Frontal cortex (tissue), 4 donors: ENCODE data around the gene CHCHD4. TPM values are rescaled to one million over a fixed set of nuclear protein-coding genes. Genes with fewer than 3 reads are reported as not detected.
"Not testable (repeated sequence)": the region's sequence is repeated elsewhere in the genome, so short reads cannot be mapped to it uniquely, and the experiment has no call there.

ENCODE experiments used
- DNase-seq, 2 donors: peaks; one replicate each; pipeline ENCODE4 v3.0.0; 2012; ENCODE audit warnings: low spot score in 2 of 2
- FAIRE-seq: peaks from 2 replicates; lab custom pipeline; 2012; peaks lifted over from hg19 to GRCh38; lab: Jason Lieb, UNC
- total RNA-seq: library from RNA; depleted of rRNA; stranded (reverse); fragments of >200 nt; gene quantifications from one replicate; pipeline ENCODE4 v1.2.3, GENCODE V29; 2014
- donor health status: control.
- donor health status: control.
- donor health status: control.

CHCHD4 gene
- total RNA-seq, 1 donor from 2014 or later: 8.6 TPM

- no peak for FAIRE-seq
- DNase-seq: no peak
Measured at GRCh38 chr3:14123308-14124222, 1.1 kb downstream of the CHCHD4 start.

DNA sequence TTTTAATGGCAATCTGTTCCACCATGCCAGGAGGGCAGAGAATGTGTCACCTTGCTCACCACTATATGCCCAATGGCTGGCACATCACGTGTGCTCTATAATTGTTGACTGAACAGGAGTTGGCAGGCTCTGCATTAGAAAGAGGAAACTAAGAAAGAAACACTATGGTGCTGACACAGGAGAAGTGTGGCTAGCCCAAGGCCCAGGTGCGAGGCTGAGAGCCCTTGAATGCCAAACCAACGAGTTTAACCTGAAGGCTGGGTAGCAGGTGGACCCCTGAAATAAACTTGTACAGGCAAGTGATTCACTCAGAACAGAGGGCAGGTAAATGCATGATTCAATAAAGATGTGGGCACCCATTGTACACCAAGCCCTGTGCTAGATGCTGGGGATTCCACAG, 2.4 kb downstream of the CHCHD4 start:
- no peak for FAIRE-seq
- DNase-seq: no peak

DNA sequence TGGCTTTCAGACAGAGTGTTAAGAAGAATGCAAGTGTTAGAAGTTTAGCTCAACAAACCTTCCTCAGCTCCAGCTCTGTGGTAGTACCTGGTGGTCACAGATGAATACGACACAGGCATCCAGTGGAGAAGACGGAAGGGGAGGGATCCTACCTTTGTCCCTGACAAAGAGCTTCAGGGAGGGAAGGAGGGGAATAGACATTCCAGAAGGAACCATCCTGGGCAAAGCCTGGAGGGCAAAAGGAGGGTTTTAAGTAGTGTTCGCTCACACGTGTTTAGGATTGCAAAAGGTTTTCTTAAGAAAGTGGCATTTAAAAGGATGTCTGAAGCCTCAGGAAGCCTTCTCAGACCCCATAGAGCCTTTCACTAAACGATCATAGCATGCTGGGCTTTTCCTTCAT, 2.8 kb downstream of the CHCHD4 start:
- no peak for FAIRE-seq
- DNase-seq: no peak

- not testable (repeated sequence) for DNase-seq, FAIRE-seq
Measured at GRCh38 chr3:14120921-14121448, 3.7 kb downstream of the CHCHD4 start.

GRCh38 chr3:14120111-14120920, 4.4 kb downstream of the CHCHD4 start:
- DNase-seq: no peak
- no peak for FAIRE-seq

DNA sequence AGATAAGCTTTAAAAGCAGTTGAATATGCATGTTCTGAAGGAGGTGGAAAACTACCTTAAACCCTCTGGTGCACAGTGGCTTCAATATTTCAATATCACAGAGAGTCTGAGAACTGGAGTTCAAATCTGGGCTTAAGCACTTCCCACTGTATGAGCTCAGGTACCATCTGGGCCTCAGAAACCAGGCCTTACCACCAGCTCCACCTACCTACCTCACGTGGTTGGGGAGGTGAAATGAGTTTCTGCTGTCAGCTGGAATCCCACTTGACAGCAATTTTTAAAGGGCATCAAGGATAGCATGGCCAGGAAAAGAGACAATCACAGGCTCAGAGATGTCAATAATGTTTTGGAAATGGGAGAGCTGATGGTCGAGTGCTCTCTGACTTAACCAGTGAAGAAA, 5.0 kb downstream of the CHCHD4 start:
- no peak for FAIRE-seq
- DNase-seq: no peak

GRCh38 chr3:14118400-14119381, 6.0 kb downstream of the CHCHD4 start:
- DNase-seq (no peak), FAIRE-seq (no peak)

DNA sequence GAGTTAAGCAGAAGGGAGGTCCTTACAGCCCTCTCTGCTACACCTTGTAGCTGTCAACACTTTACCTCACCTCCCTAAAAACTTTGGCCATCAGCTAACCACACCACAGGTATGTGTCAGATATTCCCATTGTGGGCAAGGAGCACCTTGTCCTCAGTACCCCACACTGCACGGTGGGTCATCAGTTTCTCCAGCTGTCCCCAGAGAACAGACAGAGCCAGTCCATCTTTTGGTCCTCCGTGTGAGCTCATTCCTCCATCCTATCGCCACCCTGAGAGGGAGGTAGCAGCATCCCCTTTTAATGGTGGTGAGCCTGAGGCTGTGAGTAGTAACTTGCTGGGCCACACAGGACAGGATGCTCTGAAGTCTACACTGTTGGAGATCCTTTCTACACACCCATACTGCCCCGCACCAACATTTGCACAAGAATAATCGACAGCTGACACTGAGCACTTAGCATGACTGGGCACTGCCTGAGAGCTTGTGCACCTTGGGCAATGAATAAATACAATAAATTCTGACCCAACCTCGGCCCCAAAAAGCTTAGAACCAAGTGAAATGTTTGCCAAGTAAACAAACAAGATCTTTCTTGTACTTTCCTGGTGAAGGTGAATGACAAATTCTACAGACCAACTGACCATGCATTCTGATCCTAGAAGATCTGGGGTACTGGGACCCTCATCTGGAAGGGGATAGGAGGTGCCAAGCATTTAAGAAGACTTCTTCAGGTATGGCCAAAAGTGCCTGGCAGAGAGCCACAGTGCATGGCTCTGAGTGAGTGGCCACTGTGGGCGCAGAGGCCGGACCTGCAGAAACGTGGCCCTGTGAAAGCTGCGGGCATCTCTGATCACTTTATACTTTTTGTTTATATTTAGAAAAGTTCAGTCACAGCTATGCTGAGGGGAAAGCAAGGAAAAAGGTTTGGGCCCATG, 6.9 kb downstream of the CHCHD4 start:
- DNase-seq (no peak), FAIRE-seq (no peak)

DNA sequence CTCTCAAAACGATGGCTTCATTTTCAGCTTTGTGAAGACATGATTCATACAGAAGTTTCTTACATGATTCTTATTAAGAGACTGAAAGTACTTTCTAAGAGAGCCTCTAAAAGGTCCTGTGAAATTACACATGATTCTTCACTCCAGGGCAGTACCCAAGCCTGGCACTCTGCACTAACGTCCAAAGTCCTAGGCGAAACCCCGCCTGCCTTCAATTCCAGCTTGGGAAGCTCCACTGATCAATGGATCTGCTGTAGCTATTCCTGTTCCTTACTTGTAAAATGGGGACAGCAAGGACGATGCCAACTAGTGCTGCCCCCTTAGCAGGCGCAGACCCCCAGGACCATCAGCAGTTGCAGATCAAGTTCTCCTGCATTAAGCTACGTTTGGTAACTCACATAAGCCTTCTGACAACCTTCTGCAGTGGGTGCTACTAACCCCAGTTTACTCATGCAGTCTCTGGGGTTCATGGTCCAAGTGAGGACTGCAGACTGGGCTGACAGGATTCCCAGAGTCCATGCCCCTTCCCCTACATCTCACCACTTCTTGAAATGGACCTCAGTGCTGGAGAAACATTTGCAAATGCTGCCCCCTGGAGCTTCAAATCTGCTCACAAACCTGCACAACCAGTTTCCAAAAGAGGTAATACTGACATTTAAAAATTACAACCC, 10.6 kb downstream of the CHCHD4 start:
- no peak for FAIRE-seq
- no peak for DNase-seq

GRCh38 chr3:14110699-14111098, 14.0 kb downstream of the CHCHD4 start:
- no peak for FAIRE-seq
- no peak for DNase-seq

DNA sequence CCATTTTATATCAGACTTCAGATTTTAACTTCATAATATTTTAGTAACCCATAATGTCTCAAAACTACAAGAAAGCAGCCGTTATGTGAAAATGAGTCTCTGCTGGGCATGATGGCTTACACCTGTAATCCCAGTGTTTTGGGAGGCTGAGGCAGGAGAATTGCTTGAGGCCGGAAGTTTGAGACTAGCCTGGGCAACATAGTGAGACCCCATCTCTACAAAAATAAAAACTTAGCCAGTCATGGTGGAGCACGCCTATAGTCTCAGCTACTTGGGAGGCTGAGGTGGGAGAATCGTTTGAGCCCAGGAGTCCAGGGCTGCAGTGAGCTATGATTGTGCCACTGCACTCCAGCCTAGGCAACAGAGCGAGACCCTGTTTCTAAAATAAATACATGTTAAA, 14.8 kb downstream of the CHCHD4 start:
- DNase-seq, FAIRE-seq: not testable (repeated sequence)

DNA sequence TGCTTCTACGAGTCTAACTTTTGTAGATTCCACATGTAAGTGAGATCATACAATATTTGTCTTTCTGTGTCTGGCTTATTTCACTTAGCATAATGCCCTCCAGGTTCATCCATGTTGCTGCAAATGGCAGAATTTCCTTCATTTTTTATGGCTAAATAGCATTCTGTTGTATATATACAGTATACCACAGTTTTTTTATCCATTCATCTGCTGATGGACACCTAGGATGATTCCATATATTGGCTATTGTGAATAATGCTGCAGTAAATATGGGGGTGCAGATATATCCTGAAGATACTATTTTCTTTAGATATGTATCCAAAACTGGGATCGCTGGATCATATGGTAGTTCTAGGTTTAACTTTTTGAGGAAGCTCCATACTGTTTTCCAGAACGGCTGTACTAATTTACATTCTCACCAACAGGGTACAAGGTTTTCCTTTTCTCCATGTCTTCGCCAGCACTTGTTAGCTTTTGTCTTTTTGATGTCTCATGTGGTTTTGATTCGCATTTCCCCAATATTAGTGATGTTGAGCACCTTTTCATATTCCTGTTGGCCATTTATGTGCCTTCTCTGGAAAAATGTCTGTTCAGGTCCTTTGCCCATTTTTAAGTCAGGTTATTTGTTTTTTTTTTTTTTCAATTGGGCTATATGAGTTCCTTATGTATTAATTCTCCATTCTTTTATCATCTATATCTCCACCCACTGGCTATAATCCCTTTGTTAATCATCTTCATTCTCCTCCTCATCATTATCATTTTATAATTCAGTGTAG, 26.9 kb downstream of the CHCHD4 start:
- no peak for FAIRE-seq
- DNase-seq: no peak

DNA sequence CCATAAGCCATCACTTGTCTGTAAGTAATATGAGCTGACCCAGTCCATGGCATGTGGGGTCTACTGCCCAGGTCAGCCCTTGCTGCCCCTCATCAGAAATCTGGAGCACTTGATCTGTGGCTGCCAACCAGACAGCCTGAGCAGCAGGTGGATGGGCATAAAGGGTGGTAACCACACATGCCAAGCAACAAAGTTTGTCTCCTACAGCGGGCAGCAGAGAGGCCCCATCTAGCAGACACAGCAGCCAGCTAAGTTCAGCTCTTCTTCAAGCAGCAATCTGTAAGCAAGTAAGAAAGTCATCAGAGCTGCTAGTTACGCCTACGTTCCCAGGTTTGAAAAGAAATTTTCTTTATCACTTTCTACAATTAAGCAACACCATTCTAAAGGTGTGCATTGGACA, 27.9 kb downstream of the CHCHD4 start:
- FAIRE-seq: no peak
- DNase-seq: no peak

DNA sequence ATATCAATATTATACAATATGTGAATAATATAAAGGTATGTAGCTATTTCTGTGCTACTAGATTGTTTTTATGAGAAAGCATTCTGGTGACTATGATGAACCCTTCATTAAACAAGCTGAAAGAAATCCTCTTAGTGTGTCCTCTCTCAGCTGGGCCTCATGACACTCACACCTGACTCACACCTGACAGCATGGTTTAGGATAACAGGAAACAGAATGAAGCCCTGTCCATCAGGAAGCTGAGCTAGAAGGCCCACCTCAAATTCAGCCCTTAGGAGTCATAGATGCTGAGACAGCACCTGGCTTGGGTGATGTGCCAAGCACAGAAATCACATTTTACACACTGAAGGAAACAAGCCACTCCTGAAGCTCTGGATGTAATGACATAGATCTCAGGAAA, 30.8 kb downstream of the CHCHD4 start:
- DNase-seq (no peak), FAIRE-seq (no peak)

DNA sequence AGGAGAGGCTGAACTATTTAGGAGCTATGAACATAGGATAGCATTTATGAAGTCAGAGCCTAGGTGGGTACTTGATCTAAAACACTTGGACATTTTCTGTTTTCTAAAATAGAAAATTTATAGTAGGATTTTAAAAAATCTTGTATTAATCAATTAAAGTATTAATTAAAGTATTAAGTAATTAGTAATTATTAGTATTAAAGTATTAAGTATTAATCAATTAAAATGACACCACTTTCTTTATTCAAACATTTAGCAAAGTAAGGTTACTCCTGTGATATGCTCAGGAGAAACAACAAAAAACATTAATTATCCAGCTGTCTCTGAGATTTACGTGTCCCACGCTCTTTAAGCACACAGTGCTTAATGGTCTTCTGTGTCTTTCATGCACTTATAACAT, 32.2 kb downstream of the CHCHD4 start:
- FAIRE-seq (peak; percentile 17), DNase-seq (no peak)

- FAIRE-seq, DNase-seq: not testable (repeated sequence)
Measured at GRCh38 chr3:14091959-14092358, 32.7 kb downstream of the CHCHD4 start.

DNA sequence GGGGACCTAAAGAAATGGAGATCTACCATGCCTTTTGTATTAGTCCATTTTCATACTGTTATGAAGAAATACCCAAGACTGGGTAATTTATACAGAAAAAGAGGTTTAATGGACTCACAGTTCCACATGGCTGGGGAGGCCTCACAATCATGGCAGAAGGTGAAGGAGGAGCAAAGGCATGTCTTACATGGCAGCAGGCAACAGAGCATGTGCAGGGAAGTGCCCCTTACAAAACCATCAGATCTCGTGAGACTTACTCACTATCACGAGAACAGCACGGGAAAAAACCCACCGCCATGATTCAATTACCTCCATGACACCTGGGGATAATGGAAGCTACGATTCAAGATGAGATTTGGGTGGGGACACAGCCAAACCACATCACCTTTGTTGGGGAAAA, 37.2 kb downstream of the CHCHD4 start:
- not testable (repeated sequence) for FAIRE-seq, DNase-seq
